CMK (cell line): Measurements from ENCODE around the gene PCGF5.
"Not testable (repeated sequence)": the region's sequence is repeated elsewhere in the genome, so short reads cannot be mapped to it uniquely, and the experiment has no call there.

Experiments used
- DNase-seq: peaks from one replicate; pipeline ENCODE4 v3.0.0-alpha.2; 2010; ENCODE audit warnings: low read depth

Gene PCGF5

GRCh38 chr10:91220194-91220953 is at the start of gene PCGF5:
Gene PCGF5 (plus strand): TSS chr10:91220663. CDS start chr10:91222872, 2,209 bp downstream.
- peak; percentile 65 for DNase-seq

- no peak for DNase-seq
Measured at GRCh38 chr10:91171485-91171884, 49.0 kb upstream of the PCGF5 start.

GRCh38 chr10:91172348-91172747 is 48.1 kb upstream of the PCGF5 start:
- no peak for DNase-seq

GRCh38 chr10:91185239-91185875 is 35.1 kb upstream of the PCGF5 start:
- no peak for DNase-seq

GRCh38 chr10:91187156-91187555 is 33.3 kb upstream of the PCGF5 start:
- no peak for DNase-seq

GRCh38 chr10:91188010-91188409 is 32.5 kb upstream of the PCGF5 start:
- DNase-seq = not testable (repeated sequence)

GRCh38 chr10:91188889-91189288 is 31.6 kb upstream of the PCGF5 start:
- DNase-seq = no peak

- no peak for DNase-seq
Measured at GRCh38 chr10:91190388-91190870, 30.0 kb upstream of the PCGF5 start.

- DNase-seq = no peak
Measured at GRCh38 chr10:91190876-91191583, 29.4 kb upstream of the PCGF5 start.

GRCh38 chr10:91191584-91191919 is 28.9 kb upstream of the PCGF5 start:
- DNase-seq = no peak

GRCh38 chr10:91194497-91195179 is 25.8 kb upstream of the PCGF5 start:
- DNase-seq = no peak

GRCh38 chr10:91196268-91197048 is 24.0 kb upstream of the PCGF5 start:
- DNase-seq = no peak

- no peak for DNase-seq
Measured at GRCh38 chr10:91197127-91197526, 23.3 kb upstream of the PCGF5 start.

- no peak for DNase-seq
Measured at GRCh38 chr10:91198781-91199180, 21.7 kb upstream of the PCGF5 start.

GRCh38 chr10:91200314-91201212 is 19.9 kb upstream of the PCGF5 start:
- no peak for DNase-seq

GRCh38 chr10:91201213-91201996 is 19.1 kb upstream of the PCGF5 start:
- DNase-seq = no peak

- no peak for DNase-seq
Measured at GRCh38 chr10:91206427-91206826, 14.0 kb upstream of the PCGF5 start.

- DNase-seq = no peak
Measured at GRCh38 chr10:91206837-91207474, 13.5 kb upstream of the PCGF5 start.

GRCh38 chr10:91208642-91209041 is 11.8 kb upstream of the PCGF5 start:
- DNase-seq = no peak
